Measurements from ENCODE around the gene TGFBR3. TPM values are rescaled to one million over a fixed set of nuclear protein-coding genes. Genes with fewer than 3 reads are reported as not detected.

TGFBR3 gene
- total RNA-seq, 2 experiments from 2014 or later = 31.5 to 36.6 TPM

- ATAC-seq (ENCODE audit: poor library complexity) (no peak), DNase-seq (no peak)
- Histone ChIP-seq H3K4me3 (ENCODE audit: low read length) (no peak overlapping the region), H3K4me1 (ENCODE audit: insufficient read depth, low read length) (no peaks in the 10 kb centered on the region), H3K9me3 (ENCODE audit: control insufficient read depth in 1 of 2, insufficient read depth in 1 of 2, low read length in 2 of 2) (no peaks in the 10 kb centered on the region), H3K27me3 (ENCODE audit: control insufficient read depth in 1 of 2, insufficient read depth in 2 of 2, low read length in 2 of 2) (no peaks in the 10 kb centered on the region), H3K27ac (ENCODE audit: low read depth in 1 of 2, low read length in 2 of 2) (no peak overlapping the region), H3K36me3 (ENCODE audit: insufficient read depth, low read length) (peaks cover 36% of the 10 kb centered on the region)
- CTCF ChIA-PET = no interaction called here
- H3K4me1 Mint-ChIP-seq (ENCODE audit: low read depth) = no peaks in the 10 kb centered on the region
- no peaks in the 10 kb centered on the region for H3K27me3 Mint-ChIP-seq
- POLR2A ChIA-PET = no interaction called here
- H3K27ac Mint-ChIP-seq = no peak overlapping the region
- peaks cover 42% of the 10 kb centered on the region for H3K36me3 Mint-ChIP-seq (ENCODE audit: low read depth)
- H3K4me3 Mint-ChIP-seq = no peak overlapping the region
- no peak for TF ChIP-seq CTCF (IDR thresholded peaks at IDR 0.05)
- intact Hi-C loops (cut with DNase I, micrococcal nuclease) = loop anchor here in 1 of 2 experiments (5.0 kb wide), 1 partner anchor 187 kb away; no protein-coding TSS in a partner anchor
- H3K9me3 Mint-ChIP-seq = no peaks in the 10 kb centered on the region
Measured at GRCh38 chr1:91704746-91705145, 181.2 kb downstream of the TGFBR3 start.

- Histone ChIP-seq H3K27me3 (ENCODE audit: control insufficient read depth in 1 of 2, insufficient read depth in 2 of 2, low read length in 2 of 2) (no peaks in the 10 kb centered on the region), H3K4me1 (ENCODE audit: insufficient read depth, low read length) (no peaks in the 10 kb centered on the region), H3K4me3 (ENCODE audit: low read length) (no peak overlapping the region), H3K9me3 (ENCODE audit: control insufficient read depth in 1 of 2, insufficient read depth in 1 of 2, low read length in 2 of 2) (no peaks in the 10 kb centered on the region), H3K36me3 (ENCODE audit: insufficient read depth, low read length) (peaks cover 25% of the 10 kb centered on the region), H3K27ac (ENCODE audit: low read depth in 1 of 2, low read length in 2 of 2) (no peak overlapping the region)
- DNase-seq = no peak
- Mint-ChIP-seq H3K4me1 (ENCODE audit: low read depth) (peaks cover 15% of the 10 kb centered on the region), H3K27me3 (no peaks in the 10 kb centered on the region), H3K27ac (no peak overlapping the region), H3K4me3 (no peak overlapping the region), H3K9me3 (no peaks in the 10 kb centered on the region), H3K36me3 (ENCODE audit: low read depth) (peaks cover 36% of the 10 kb centered on the region)
- TF ChIP-seq CTCF (IDR thresholded peaks at IDR 0.05) = no peak
- CTCF ChIA-PET = no interaction called here
- intact Hi-C loops (cut with DNase I, micrococcal nuclease) = no loop called here
- no peak for ATAC-seq (ENCODE audit: poor library complexity)
- POLR2A ChIA-PET = no interaction called here
Measured at GRCh38 chr1:91703095-91703494, 182.9 kb downstream of the TGFBR3 start.

GRCh38 chr1:91701472-91701869, 184.5 kb downstream of the TGFBR3 start:
- TF ChIP-seq CTCF (IDR thresholded peaks at IDR 0.05) = no peak
- DNase-seq (no peak), ATAC-seq (ENCODE audit: poor library complexity) (no peak)
- Histone ChIP-seq H3K27ac (ENCODE audit: low read depth in 1 of 2, low read length in 2 of 2) (no peak overlapping the region), H3K4me3 (ENCODE audit: low read length) (no peak overlapping the region), H3K9me3 (ENCODE audit: control insufficient read depth in 1 of 2, insufficient read depth in 1 of 2, low read length in 2 of 2) (no peaks in the 10 kb centered on the region), H3K27me3 (ENCODE audit: control insufficient read depth in 1 of 2, insufficient read depth in 2 of 2, low read length in 2 of 2) (no peaks in the 10 kb centered on the region), H3K36me3 (ENCODE audit: insufficient read depth, low read length) (peaks cover 12% of the 10 kb centered on the region), H3K4me1 (ENCODE audit: insufficient read depth, low read length) (peaks cover 8% of the 10 kb centered on the region)
- H3K4me1 Mint-ChIP-seq (ENCODE audit: low read depth) = peaks cover 30% of the 10 kb centered on the region
- H3K9me3 Mint-ChIP-seq = no peaks in the 10 kb centered on the region
- POLR2A ChIA-PET = no interaction called here
- no peak overlapping the region for H3K4me3 Mint-ChIP-seq
- H3K27me3 Mint-ChIP-seq = no peaks in the 10 kb centered on the region
- H3K36me3 Mint-ChIP-seq (ENCODE audit: low read depth) = peaks cover 26% of the 10 kb centered on the region
- intact Hi-C loops (cut with DNase I, micrococcal nuclease) = no loop called here
- no peak overlapping the region for H3K27ac Mint-ChIP-seq
- CTCF ChIA-PET = no interaction called here
